Testis (tissue), 2 donors: ENCODE data around the gene ALX3.

Source experiments
- CTCF ChIP-seq, 3 experiments: fragments of 450-650 bp in 2 of 3; fragments of 200-600 bp in 1 of 3; sonication (generic) in 1 of 3; IDR thresholded peaks; one replicate each; pipeline ENCODE4 v1.5.1; 2016 to 2019; ENCODE audit warnings: antibody characterized with exemption in 3 of 3, mild to moderate bottlenecking in 2 of 3, moderate library complexity in 1 of 3
- POLR2A ChIP-seq: fragments of 450-650 bp; IDR thresholded peaks from one replicate; pipeline ENCODE4 v1.6.1; 2017; ENCODE audit warnings: antibody characterized with exemption, mild to moderate bottlenecking, moderate library complexity

GRCh38 chr1:110012100-110012780, 58.2 kb downstream of the ALX3 start:
- TF ChIP-seq CTCF (IDR thresholded peaks at IDR 0.05) (no peak), POLR2A (no peak)
